Transverse colon (tissue), 3 donors: ENCODE results near the gene ACTR8.

Experiments
- POLR2A ChIP-seq: fragments of 450-650 bp; IDR thresholded peaks from one replicate; pipeline ENCODE4 v1.6.1; 2016; ENCODE audit warnings: antibody characterized with exemption, mild to moderate bottlenecking, moderate library complexity
- TF ChIP-seq, protein P1 (sequence below), 5 experiments: fragments of 200-600 bp in 3 of 5; fragments of 450-650 bp in 2 of 5; sonication (generic) in 3 of 5; IDR thresholded peaks; 1 replicate in 2 of 5; 2 replicates in 3 of 5; pipeline ENCODE4 v1.5.1; 2016 to 2017; ENCODE audit warnings: antibody characterized with exemption in 5 of 5, inconsistent platforms in 3 of 5, mild to moderate bottlenecking in 2 of 5, moderate library complexity in 1 of 5

DNA sequence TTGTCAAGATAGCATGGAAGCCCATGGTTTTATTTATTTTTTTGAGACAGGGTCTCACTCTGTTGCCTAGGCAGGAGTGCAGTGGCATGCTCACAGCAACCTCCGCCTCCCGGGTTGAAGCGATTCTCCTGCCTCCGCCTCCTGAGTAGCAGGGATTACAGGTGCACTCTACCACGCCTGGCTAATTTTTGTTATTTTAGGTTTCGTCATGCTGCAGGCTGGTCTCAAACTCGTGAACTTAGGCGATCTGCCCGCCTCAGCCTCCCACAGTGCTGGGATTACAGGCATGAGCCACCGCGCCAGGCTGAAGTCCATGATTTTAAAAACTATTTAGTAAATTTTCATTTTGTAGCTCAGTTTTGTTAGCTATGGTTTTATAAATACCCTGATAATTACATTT, 2.7 kb upstream of the ACTR8 start:
- TF ChIP-seq, protein P1, sequence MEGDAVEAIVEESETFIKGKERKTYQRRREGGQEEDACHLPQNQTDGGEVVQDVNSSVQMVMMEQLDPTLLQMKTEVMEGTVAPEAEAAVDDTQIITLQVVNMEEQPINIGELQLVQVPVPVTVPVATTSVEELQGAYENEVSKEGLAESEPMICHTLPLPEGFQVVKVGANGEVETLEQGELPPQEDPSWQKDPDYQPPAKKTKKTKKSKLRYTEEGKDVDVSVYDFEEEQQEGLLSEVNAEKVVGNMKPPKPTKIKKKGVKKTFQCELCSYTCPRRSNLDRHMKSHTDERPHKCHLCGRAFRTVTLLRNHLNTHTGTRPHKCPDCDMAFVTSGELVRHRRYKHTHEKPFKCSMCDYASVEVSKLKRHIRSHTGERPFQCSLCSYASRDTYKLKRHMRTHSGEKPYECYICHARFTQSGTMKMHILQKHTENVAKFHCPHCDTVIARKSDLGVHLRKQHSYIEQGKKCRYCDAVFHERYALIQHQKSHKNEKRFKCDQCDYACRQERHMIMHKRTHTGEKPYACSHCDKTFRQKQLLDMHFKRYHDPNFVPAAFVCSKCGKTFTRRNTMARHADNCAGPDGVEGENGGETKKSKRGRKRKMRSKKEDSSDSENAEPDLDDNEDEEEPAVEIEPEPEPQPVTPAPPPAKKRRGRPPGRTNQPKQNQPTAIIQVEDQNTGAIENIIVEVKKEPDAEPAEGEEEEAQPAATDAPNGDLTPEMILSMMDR (IDR thresholded peaks at IDR 0.05): no peak
- no peak for TF ChIP-seq POLR2A
